ENCODE data around the gene GYS2. TPM values are rescaled to one million over a fixed set of nuclear protein-coding genes. Genes with fewer than 3 reads are reported as not detected.

Gene GYS2
- total and polyA plus RNA-seq, 4 donors: 15.5 to 86.8 (median 34.1) TPM

- no peak overlapping the region for H3K9ac ChIP-seq (ENCODE audit: low read depth in 1 of 2, low read length in 2 of 2)
- peaks cover 1 to 32% (median 11%) of the 10 kb centered on the region in 4 donors for H3K36me3 ChIP-seq (ENCODE audit: control insufficient read depth in 4 of 4, insufficient read depth in 3 of 4, low read depth in 1 of 4, low read length in 3 of 4)
- H3K9me3 ChIP-seq (ENCODE audit: control insufficient read depth in 4 of 4, low read length in 3 of 4): no peaks in the 10 kb centered on the region
- H3K27ac ChIP-seq (ENCODE audit: low read depth in 1 of 2, low read length in 2 of 2): no peak overlapping the region
- no peak for DNase-seq (ENCODE audit: low spot score)
- 96% methylated on average over 1 of the region's 1 CpG for WGBS
- H3K4me1 ChIP-seq (ENCODE audit: control insufficient read depth in 4 of 4, insufficient read depth in 4 of 4, low read length in 3 of 4): peaks cover 0 to 9% (median 4%) of the 10 kb centered on the region in 4 donors
- no peaks in the 10 kb centered on the region for H3K27me3 ChIP-seq (ENCODE audit: control insufficient read depth in 4 of 4, insufficient read depth in 4 of 4, low read length in 3 of 4)
- no peak overlapping the region for H3K4me3 ChIP-seq (ENCODE audit: low read depth in 1 of 3, low read length in 3 of 3)
- TF ChIP-seq, protein P1, sequence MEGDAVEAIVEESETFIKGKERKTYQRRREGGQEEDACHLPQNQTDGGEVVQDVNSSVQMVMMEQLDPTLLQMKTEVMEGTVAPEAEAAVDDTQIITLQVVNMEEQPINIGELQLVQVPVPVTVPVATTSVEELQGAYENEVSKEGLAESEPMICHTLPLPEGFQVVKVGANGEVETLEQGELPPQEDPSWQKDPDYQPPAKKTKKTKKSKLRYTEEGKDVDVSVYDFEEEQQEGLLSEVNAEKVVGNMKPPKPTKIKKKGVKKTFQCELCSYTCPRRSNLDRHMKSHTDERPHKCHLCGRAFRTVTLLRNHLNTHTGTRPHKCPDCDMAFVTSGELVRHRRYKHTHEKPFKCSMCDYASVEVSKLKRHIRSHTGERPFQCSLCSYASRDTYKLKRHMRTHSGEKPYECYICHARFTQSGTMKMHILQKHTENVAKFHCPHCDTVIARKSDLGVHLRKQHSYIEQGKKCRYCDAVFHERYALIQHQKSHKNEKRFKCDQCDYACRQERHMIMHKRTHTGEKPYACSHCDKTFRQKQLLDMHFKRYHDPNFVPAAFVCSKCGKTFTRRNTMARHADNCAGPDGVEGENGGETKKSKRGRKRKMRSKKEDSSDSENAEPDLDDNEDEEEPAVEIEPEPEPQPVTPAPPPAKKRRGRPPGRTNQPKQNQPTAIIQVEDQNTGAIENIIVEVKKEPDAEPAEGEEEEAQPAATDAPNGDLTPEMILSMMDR (IDR thresholded peaks at IDR 0.05; ENCODE audit: low read depth, low read length, missing input control): no peak
- TF ChIP-seq FOXA2 (IDR thresholded peaks at IDR 0.05): no peak
- TF ChIP-seq RAD21 (IDR thresholded peaks at IDR 0.05): no peak
- no peak for TF ChIP-seq FOXA1 (IDR thresholded peaks at IDR 0.05)
- no peak for TF ChIP-seq HNF4A (conservative IDR thresholded peaks at IDR 0.05)
- TF ChIP-seq JUND (IDR thresholded peaks at IDR 0.05): no peak
- no peak for TF ChIP-seq MAX (IDR thresholded peaks at IDR 0.05)
- TF ChIP-seq, protein P2, sequence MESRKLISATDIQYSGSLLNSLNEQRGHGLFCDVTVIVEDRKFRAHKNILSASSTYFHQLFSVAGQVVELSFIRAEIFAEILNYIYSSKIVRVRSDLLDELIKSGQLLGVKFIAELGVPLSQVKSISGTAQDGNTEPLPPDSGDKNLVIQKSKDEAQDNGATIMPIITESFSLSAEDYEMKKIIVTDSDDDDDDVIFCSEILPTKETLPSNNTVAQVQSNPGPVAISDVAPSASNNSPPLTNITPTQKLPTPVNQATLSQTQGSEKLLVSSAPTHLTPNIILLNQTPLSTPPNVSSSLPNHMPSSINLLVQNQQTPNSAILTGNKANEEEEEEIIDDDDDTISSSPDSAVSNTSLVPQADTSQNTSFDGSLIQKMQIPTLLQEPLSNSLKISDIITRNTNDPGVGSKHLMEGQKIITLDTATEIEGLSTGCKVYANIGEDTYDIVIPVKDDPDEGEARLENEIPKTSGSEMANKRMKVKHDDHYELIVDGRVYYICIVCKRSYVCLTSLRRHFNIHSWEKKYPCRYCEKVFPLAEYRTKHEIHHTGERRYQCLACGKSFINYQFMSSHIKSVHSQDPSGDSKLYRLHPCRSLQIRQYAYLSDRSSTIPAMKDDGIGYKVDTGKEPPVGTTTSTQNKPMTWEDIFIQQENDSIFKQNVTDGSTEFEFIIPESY (IDR thresholded peaks at IDR 0.05): no peak
- no peak for TF ChIP-seq SP1 (IDR thresholded peaks at IDR 0.05)
- no peak for TF ChIP-seq EGR1 (IDR thresholded peaks at IDR 0.05; ENCODE audit: low read depth in 2 of 2)
- TF ChIP-seq ATF3 (IDR thresholded peaks at IDR 0.05): no peak
- TF ChIP-seq RXRA (IDR thresholded peaks at IDR 0.05): no peak
- no peak for TF ChIP-seq HNF4G (IDR thresholded peaks at IDR 0.05)
- no peak for TF ChIP-seq YY1 (IDR thresholded peaks at IDR 0.05)
- no peak for TF ChIP-seq GABPA (IDR thresholded peaks at IDR 0.05 in 1 of 2, conservative IDR thresholded peaks at IDR 0.05 in 1 of 2)
Observed at GRCh38 chr12:21577516-21577915, 27.1 kb downstream of the GYS2 start.

GRCh38 chr12:21576431-21576830, 28.2 kb downstream of the GYS2 start:
- Histone ChIP-seq H3K36me3 (ENCODE audit: control insufficient read depth in 4 of 4, insufficient read depth in 3 of 4, low read depth in 1 of 4, low read length in 3 of 4) (peaks cover 1 to 32% (median 11%) of the 10 kb centered on the region in 4 donors), H3K9ac (ENCODE audit: low read depth in 1 of 2, low read length in 2 of 2) (no peak overlapping the region), H3K27me3 (ENCODE audit: control insufficient read depth in 4 of 4, insufficient read depth in 4 of 4, low read length in 3 of 4) (no peaks in the 10 kb centered on the region), H3K27ac (ENCODE audit: low read depth in 1 of 2, low read length in 2 of 2) (no peak overlapping the region), H3K9me3 (ENCODE audit: control insufficient read depth in 4 of 4, low read length in 3 of 4) (no peaks in the 10 kb centered on the region), H3K4me1 (ENCODE audit: control insufficient read depth in 4 of 4, insufficient read depth in 4 of 4, low read length in 3 of 4) (peaks cover 0 to 10% (median 4%) of the 10 kb centered on the region in 4 donors), H3K4me3 (ENCODE audit: low read depth in 1 of 3, low read length in 3 of 3) (no peak overlapping the region)
- TF ChIP-seq, protein P3, sequence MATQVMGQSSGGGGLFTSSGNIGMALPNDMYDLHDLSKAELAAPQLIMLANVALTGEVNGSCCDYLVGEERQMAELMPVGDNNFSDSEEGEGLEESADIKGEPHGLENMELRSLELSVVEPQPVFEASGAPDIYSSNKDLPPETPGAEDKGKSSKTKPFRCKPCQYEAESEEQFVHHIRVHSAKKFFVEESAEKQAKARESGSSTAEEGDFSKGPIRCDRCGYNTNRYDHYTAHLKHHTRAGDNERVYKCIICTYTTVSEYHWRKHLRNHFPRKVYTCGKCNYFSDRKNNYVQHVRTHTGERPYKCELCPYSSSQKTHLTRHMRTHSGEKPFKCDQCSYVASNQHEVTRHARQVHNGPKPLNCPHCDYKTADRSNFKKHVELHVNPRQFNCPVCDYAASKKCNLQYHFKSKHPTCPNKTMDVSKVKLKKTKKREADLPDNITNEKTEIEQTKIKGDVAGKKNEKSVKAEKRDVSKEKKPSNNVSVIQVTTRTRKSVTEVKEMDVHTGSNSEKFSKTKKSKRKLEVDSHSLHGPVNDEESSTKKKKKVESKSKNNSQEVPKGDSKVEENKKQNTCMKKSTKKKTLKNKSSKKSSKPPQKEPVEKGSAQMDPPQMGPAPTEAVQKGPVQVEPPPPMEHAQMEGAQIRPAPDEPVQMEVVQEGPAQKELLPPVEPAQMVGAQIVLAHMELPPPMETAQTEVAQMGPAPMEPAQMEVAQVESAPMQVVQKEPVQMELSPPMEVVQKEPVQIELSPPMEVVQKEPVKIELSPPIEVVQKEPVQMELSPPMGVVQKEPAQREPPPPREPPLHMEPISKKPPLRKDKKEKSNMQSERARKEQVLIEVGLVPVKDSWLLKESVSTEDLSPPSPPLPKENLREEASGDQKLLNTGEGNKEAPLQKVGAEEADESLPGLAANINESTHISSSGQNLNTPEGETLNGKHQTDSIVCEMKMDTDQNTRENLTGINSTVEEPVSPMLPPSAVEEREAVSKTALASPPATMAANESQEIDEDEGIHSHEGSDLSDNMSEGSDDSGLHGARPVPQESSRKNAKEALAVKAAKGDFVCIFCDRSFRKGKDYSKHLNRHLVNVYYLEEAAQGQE (IDR thresholded peaks at IDR 0.05): no peak
- no peak for TF ChIP-seq SP1 (IDR thresholded peaks at IDR 0.05)
- no peak for TF ChIP-seq RXRA (IDR thresholded peaks at IDR 0.05)
- no peak for TF ChIP-seq ATF3 (IDR thresholded peaks at IDR 0.05)
- no peak for TF ChIP-seq HNF4A (conservative IDR thresholded peaks at IDR 0.05)
- TF ChIP-seq GABPA (IDR thresholded peaks at IDR 0.05 in 1 of 2, conservative IDR thresholded peaks at IDR 0.05 in 1 of 2): no peak
- no peak for TF ChIP-seq TAF1 (conservative IDR thresholded peaks at IDR 0.05)
- no peak for TF ChIP-seq MAX (IDR thresholded peaks at IDR 0.05)
- TF ChIP-seq JUND (IDR thresholded peaks at IDR 0.05): no peak
- TF ChIP-seq EGR1 (IDR thresholded peaks at IDR 0.05; ENCODE audit: low read depth in 2 of 2): no peak
- no peak for TF ChIP-seq FOXA1 (IDR thresholded peaks at IDR 0.05)
- no peak for TF ChIP-seq HNF4G (IDR thresholded peaks at IDR 0.05)
- no peak for TF ChIP-seq YY1 (IDR thresholded peaks at IDR 0.05)
- 88% methylated on average over 2 of the region's 2 CpGs for WGBS
- DNase-seq (ENCODE audit: low spot score): no peak

Measured in liver (tissue), 9 donors.